ENCODE results near the gene MDFI.

MDFI gene

DNA sequence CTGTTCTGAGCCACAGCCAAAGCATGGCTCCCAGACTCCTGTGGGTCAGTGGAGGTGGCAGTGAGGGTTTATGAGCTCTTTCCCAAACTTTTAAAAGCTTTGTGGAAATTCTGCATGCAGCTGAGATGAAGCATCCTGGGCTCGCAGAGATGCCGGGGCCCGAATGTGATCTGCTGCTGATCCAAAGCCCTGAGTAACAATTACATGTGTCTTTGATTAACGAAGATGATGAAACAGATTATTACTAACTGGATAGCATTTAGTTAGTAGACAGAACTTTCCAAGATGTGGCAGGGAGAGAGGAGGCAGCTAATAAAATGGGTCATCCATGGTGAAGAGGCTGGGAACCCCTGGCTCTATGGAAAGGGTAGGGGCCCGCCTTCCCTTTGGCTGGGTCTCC lies 43.9 kb upstream of the MDFI start:
- no peak for TF ChIP-seq SPI1 (IDR thresholded peaks at IDR 0.05; ENCODE audit: borderline replicate concordance, low read depth)
- no peak for TF ChIP-seq CTCF (IDR thresholded peaks at IDR 0.05; ENCODE audit: insufficient read depth, low read length)
- TF ChIP-seq, protein P1, sequence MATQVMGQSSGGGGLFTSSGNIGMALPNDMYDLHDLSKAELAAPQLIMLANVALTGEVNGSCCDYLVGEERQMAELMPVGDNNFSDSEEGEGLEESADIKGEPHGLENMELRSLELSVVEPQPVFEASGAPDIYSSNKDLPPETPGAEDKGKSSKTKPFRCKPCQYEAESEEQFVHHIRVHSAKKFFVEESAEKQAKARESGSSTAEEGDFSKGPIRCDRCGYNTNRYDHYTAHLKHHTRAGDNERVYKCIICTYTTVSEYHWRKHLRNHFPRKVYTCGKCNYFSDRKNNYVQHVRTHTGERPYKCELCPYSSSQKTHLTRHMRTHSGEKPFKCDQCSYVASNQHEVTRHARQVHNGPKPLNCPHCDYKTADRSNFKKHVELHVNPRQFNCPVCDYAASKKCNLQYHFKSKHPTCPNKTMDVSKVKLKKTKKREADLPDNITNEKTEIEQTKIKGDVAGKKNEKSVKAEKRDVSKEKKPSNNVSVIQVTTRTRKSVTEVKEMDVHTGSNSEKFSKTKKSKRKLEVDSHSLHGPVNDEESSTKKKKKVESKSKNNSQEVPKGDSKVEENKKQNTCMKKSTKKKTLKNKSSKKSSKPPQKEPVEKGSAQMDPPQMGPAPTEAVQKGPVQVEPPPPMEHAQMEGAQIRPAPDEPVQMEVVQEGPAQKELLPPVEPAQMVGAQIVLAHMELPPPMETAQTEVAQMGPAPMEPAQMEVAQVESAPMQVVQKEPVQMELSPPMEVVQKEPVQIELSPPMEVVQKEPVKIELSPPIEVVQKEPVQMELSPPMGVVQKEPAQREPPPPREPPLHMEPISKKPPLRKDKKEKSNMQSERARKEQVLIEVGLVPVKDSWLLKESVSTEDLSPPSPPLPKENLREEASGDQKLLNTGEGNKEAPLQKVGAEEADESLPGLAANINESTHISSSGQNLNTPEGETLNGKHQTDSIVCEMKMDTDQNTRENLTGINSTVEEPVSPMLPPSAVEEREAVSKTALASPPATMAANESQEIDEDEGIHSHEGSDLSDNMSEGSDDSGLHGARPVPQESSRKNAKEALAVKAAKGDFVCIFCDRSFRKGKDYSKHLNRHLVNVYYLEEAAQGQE (IDR thresholded peaks at IDR 0.05; ENCODE audit: insufficient replicate concordance, low read depth) = no peak
- no peak for TF ChIP-seq GABPA (IDR thresholded peaks at IDR 0.05; ENCODE audit: low read depth)
- Histone ChIP-seq H3K4me3 (replicated peaks; ENCODE audit: insufficient read depth, low read length) (no peak overlapping the region), H3K27me3 (ENCODE audit: insufficient read depth, poor library complexity, severe bottlenecking) (no peaks in the 10 kb centered on the region), H3K27ac (replicated peaks) (no peak overlapping the region)
- no peak for DNase-seq (ENCODE audit: low read depth in 1 of 2, low spot score in 1 of 2)

GRCh38 chr6:41594766-41595165 lies 43.5 kb upstream of the MDFI start:
- Histone ChIP-seq H3K27ac (replicated peaks) (no peak overlapping the region), H3K4me3 (replicated peaks; ENCODE audit: insufficient read depth, low read length) (no peak overlapping the region), H3K27me3 (ENCODE audit: insufficient read depth, poor library complexity, severe bottlenecking) (no peaks in the 10 kb centered on the region)
- no peak for TF ChIP-seq SPI1 (IDR thresholded peaks at IDR 0.05; ENCODE audit: borderline replicate concordance, low read depth)
- TF ChIP-seq GABPA (IDR thresholded peaks at IDR 0.05; ENCODE audit: low read depth) = no peak
- no peak for TF ChIP-seq POLR2AphosphoS5 (IDR thresholded peaks at IDR 0.05; ENCODE audit: low read depth)
- TF ChIP-seq, protein P1 (IDR thresholded peaks at IDR 0.05; ENCODE audit: insufficient replicate concordance, low read depth) = no peak
- no peak for TF ChIP-seq CTCF (IDR thresholded peaks at IDR 0.05; ENCODE audit: insufficient read depth, low read length)
- no peak for DNase-seq (ENCODE audit: low read depth in 1 of 2, low spot score in 1 of 2)

- DNase-seq (ENCODE audit: low read depth in 1 of 2, low spot score in 1 of 2) = no peak
- no peaks in the 10 kb centered on the region for H3K27me3 ChIP-seq (ENCODE audit: insufficient read depth, poor library complexity, severe bottlenecking)
- H3K27ac ChIP-seq (replicated peaks) = no peak overlapping the region
- TF ChIP-seq GABPA (IDR thresholded peaks at IDR 0.05; ENCODE audit: low read depth) (no peak), POLR2AphosphoS5 (IDR thresholded peaks at IDR 0.05; ENCODE audit: low read depth) (no peak), SPI1 (IDR thresholded peaks at IDR 0.05; ENCODE audit: borderline replicate concordance, low read depth) (no peak), CTCF (IDR thresholded peaks at IDR 0.05; ENCODE audit: insufficient read depth, low read length) (no peak)
- TF ChIP-seq, protein P1 (IDR thresholded peaks at IDR 0.05; ENCODE audit: insufficient replicate concordance, low read depth) = no peak
- no peak overlapping the region for H3K4me3 ChIP-seq (replicated peaks; ENCODE audit: insufficient read depth, low read length)
These were observed 43.1 kb upstream of the MDFI start for GRCh38 chr6:41595166-41595565.

All from HL-60 (cell line).